COLO668 (cell line): ENCODE data around the gene TMCO5A.

Source experiments
- DNase-seq: peaks from one replicate; lab custom pipeline; 2025; ENCODE audit not compliant: unreplicated experiment; lab: John Stamatoyannopoulos, UW

TMCO5A gene

DNA sequence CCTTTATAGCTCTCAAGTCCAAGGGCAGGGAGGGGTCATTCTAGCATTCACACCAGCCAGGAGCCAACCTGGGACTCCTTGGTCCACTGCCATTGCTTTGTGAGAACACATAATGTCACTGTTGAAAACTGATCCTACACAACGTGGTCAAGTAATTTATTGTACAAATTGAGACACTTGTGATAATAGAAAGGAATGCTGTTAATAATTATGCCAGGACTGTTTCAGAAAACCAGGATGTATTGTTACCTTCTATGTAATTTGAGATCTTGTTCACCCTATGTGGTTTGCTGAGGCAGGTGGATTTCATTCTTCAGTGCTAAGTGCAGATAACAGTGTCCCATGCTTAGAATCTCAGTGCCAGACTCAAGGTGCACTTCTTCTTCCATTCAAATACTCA, 33.3 kb downstream of the TMCO5A start:
- peak; percentile 12 for DNase-seq

DNA sequence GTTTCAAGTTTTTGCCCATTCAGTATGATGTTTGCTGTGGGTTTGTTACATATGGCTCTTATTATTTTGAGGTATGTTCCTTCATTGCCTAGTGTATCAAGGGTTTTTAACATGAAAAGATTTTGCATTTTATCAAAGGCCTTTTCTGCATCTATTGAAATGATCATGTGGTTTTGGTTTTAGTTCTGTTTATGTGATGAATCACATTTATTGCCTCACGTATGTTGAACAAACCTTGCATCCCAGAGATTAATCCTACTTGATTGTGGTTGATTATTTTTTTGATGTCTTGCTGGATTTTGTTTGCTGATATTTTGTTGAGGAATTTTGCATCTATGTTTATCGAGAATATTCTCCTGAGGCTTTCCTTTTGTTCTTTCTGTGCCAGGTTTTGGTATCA, 39.4 kb downstream of the TMCO5A start:
- no peak for DNase-seq

DNA sequence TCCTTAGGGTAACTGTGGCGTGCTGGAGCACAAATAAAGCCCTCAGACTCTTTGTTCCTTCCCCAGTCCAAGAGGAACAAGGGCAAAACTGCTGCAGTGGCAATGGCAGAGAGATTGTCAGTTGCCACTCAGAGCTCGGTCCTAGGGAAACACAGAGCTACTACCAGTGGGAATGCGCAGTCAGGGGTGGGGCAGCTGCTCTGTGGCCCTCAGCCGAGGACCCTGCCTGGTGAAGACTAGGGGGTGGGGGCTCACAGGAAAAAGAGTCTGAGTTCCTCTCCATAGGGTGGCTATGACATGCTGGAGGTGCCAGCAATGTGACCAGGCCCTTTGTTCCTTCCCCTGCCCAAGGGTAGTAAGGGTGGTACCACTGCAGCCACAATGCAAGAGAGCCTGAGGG, 43.8 kb downstream of the TMCO5A start:
- no peak for DNase-seq

DNA sequence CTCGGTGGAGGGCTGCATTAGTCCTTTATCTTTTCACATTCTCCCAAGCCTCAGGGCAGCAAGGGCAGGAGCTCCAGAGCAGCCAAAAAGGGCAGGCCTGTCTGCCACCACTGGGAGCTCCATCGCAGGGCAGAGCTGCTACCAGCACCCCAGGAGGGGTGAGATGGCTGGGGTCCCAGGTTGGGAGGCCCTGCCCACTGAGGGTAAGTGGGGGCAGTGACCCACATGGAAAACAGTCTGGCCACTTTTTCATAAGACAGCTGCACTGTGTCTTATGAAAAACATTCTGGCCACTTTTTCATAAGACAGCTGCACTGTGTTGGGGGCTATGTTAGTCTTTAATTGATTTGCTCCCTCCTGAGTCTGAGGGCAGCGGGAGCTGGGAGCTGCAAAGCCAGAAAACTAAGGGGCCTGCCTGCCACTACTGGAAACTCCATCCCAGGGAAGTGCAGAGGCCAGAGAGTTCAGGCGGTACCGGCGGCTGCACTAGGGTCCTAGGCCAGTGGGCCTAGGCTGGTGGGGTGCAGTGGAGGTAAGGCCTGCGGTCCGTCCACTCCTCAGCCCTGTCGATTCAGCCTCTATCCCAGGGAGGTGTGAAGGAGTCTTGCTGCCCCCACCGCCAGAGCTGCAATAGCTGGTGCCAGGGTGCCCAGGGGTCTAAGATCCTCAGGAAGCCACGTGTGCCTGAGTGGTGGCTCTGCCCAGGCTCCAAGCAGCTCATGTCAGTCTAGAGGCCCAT, 45.4 kb downstream of the TMCO5A start:
- DNase-seq = no peak

DNA sequence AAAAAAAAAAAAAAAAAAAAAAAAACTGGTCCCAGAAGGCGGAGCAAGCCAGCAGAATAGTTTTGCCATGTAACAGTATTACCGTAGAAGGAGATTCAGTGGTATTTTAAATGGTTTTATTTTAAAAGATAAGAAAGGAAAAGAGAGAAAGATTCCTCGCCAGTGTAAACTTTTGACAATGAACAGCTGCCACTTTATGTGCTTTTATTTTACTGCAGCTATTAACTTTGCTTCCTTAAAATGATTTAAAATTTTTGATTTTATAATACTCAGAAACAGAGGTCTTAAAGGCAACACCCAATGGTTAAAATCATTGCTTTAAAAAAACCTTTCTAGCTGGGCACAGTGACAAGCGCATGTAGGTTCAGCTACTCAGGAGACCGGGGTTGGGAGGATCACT, 46.8 kb downstream of the TMCO5A start:
- no peak for DNase-seq

DNA sequence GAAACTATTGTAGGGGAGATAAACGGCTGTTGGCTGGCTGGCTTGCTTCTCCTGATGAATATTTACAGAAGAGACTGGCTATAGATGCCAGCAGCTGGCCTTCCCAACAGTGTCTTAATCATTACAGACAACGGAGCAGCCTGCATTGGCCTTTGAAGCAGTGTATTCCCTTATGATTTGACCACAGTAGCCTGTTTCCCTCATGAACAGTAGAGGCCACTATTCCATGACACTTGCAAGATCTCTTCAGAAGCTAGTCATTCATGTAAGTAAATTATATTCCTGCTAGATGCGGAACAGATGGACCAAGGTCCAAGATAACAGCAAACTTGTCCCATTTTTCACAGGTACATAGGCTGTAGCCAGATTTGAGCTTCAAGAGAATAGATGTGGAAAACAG, 47.3 kb downstream of the TMCO5A start:
- DNase-seq = peak; percentile 5

DNA sequence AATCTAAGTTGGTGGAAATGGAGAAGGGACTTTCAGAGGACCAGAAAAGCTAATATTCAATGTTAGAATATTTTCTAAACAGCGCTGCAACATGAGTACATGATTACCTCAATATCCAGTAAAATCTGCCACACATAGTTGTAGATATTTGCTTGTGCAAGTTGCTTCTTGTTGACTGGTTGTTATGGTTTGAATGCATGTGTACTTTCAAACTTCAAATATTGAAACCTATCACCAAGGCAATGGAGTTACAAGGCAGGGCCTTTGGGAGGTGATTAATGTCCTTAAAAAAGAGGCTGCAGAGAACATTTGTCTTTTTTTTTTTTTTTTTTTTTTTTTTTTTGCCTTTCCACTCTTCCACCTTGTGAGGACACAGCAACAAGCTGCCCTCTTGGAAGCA, 49.9 kb downstream of the TMCO5A start:
- DNase-seq = no peak

DNA sequence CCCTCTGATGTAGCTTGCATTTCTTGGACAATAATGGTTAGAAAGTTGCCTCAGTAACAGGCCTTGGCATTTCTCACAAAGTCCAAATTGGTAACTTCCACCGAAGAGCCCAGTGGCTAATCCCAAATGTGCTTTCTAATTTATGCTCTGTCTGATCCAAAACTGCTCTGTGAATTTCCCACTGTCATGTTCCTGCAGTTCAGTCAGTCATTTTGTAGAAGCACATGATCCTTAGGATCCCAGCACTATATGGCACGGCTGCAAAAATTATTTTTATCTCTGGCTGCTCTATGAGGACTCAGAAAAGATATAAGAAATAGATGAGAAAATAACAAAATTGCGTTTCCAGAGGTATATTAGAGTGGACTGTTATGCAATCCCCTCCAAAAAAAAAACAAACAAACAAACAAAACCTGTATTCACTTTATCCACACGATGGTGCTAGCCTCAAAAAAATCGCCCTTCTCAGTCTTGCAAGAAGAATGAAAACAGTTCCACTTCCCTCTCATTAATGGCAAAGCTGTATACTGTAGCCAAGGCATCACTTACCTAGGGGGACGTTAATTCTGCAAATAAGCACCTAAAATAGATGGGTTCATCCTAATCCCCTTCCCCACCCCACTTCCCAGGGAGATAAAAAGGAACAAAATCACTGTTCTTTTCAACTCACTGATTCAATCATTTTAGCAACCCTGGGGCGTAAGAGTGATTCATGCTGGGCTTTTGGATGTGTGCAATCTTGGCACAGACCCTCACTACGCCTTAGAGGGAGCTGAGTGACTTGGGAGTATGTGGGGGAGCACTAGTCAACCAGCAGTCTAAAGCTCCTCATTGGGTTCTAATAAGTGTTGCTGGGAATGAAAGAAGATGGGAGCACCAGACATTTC, 61.3 kb downstream of the TMCO5A start:
- peak; percentile 21 for DNase-seq
